KOPT-K1 (cell line): ENCODE data around the gene ARHGEF28.

Experiments
- H3K27ac ChIP-seq: fragments of 200-600 bp; sonication (generic); 2 replicates; pipeline ENCODE4 v1.5.1; 2016; ENCODE audit warnings: antibody characterized with exemption, mild to moderate bottlenecking, low read depth, low read length; ENCODE audit not compliant: poor library complexity, severe bottlenecking
- H3K36me3 ChIP-seq: fragments of 200-600 bp; sonication (generic); 2 replicates; pipeline ENCODE4 v1.5.1; 2017; ENCODE audit warnings: antibody characterized with exemption, mild to moderate bottlenecking, low read length, moderate library complexity; ENCODE audit not compliant: insufficient read depth
- H3K9me3 ChIP-seq: fragments of 200-600 bp; sonication (generic); 2 replicates; pipeline ENCODE4 v1.5.1; 2017; ENCODE audit warnings: antibody characterized with exemption, low read length, mild to moderate bottlenecking; ENCODE audit not compliant: insufficient read depth, poor library complexity, severe bottlenecking

ARHGEF28 gene

DNA sequence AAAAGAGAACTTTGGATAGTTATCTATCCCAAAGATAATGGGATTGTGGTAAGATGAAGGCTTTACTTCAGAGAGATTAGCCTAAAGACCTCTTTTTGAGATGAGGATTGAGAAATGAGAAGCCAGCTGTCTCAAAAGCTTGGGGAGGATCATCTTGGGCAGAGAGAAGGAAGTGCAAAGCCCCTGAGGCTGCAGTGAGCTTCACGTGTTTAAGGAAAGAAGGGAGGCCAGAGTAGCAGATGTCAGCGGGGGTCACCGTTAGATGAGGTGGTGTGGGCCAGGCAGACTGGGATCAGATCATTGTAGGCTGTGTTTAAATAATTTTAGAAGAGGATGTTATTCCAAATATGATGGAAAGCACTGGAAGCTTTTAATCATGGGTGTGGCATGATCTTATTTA, 270.1 kb downstream of the ARHGEF28 start:
- H3K36me3 ChIP-seq = no peaks in the 10 kb centered on the region
- no peaks in the 10 kb centered on the region for H3K9me3 ChIP-seq
- no peak overlapping the region for H3K27ac ChIP-seq

DNA sequence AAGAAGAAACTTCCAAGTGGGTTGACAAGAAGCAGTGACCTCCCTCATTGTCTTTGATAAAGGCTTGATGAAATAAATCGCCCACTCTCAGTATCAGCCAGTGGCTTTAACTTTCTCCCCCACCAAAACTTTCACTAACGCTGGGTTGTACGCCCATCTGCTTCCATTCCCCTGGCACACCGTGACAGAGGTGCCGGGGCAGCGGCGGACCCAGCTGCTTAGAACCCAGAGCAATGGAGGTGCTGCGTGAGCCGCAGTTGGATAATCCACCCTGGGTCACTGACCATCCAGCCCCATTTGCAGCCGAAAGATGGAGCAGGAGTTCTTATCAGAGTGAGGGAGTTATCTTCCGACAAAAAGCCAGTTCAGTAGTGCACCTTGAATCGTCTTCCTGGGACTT, 270.7 kb downstream of the ARHGEF28 start:
- H3K9me3 ChIP-seq = no peaks in the 10 kb centered on the region
- no peak overlapping the region for H3K27ac ChIP-seq
- no peaks in the 10 kb centered on the region for H3K36me3 ChIP-seq

DNA sequence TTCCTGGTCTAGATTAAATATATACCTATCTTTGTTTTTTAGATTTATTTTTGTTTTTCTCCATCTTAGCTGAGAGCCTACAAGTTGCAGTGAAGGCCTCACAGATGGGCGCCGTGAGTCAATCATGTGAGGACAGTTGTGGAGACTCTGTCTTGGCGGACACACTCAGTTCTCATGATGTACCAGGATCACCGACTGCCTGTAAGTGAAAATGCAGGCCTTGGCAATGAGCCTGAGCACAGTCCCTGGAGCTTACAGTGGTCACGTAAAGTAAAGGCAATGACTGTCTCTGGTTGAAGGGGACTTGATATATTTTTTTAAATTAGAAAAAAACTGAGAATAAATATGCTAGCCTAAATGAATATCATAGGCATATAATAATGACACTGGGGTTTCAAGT, 271.9 kb downstream of the ARHGEF28 start:
- Histone ChIP-seq H3K36me3 (no peaks in the 10 kb centered on the region), H3K27ac (no peak overlapping the region), H3K9me3 (no peaks in the 10 kb centered on the region)

DNA sequence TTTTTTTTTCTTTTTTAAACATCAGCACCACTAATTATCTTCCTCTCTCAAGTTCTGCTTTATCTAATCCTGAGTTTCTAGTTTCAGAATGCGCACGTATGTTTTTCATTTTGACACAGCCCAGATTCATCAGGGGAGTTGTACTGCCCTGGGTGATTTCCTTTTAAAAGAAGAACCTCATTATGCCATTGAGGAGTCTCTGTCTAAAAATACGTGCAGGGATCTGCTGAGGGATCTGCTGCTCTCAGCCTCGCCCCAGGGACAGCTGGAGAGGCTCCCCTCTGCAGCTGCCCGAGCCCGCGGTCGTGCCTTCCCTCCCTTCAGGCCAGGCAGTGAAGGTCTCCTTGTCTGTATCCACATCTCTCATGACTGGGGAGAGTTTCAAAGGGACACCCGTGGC, 273.1 kb downstream of the ARHGEF28 start:
- no peak overlapping the region for H3K27ac ChIP-seq
- H3K36me3 ChIP-seq = no peaks in the 10 kb centered on the region
- H3K9me3 ChIP-seq = no peaks in the 10 kb centered on the region

DNA sequence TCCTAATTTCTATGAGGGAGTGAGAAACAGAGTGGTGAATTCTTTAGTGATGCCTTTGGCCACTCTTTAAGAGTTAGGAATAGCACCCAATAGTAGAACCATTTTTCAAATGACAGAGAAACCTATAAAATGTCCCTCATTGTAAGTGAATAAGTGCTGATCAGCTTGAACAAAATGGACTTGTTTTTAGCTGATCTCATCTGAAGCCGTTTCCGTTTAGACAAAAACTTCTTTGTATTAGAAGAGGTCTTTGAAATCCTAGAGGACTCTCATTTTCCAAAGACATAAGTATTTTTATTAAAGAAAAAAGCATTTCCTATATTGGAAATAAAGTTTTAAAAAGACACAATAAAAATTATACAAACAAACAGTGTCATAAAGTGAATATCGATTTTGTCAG, 273.9 kb downstream of the ARHGEF28 start:
- H3K9me3 ChIP-seq = no peaks in the 10 kb centered on the region
- H3K27ac ChIP-seq = no peak overlapping the region
- H3K36me3 ChIP-seq = no peaks in the 10 kb centered on the region

DNA sequence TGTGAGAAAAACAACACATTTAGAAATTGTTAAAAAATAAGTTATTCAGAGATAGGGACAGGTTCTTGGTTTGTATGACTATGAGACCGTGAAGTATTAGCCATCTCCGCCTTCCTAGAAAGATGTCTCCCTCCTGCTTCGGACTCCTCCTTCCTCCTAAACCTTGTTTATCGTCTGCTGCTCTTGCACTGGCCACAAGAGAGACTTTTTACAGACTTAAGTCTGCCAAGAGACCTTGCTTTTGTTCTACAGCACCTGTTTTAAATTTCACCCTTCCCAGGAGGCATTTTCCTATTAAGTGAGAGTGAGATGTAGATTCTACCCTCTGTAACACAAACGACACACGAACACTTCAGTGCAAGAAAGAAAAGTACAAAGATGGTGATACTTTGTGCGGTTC, 274.6 kb downstream of the ARHGEF28 start:
- Histone ChIP-seq H3K36me3 (no peaks in the 10 kb centered on the region), H3K27ac (no peak overlapping the region), H3K9me3 (no peaks in the 10 kb centered on the region)

DNA sequence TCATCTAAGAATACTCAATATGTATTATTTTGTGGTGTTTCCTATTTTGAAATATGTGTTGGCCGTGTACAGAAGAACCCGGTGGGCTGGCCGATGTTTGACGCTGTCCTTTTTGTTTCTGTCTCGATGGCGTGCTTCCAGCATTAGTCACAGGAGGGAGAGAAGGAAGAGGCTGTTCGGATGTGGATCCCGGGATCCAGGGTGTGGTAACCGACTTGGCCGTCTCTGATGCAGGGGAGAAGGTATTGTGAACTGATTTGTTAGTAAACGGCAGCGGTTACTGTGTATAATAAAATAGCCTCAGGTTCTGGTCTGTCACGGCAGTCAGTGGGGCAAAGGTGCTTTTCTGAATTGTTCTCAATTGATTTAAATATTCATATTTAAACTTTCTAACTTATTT, 275.0 kb downstream of the ARHGEF28 start:
- Histone ChIP-seq H3K27ac (no peak overlapping the region), H3K36me3 (no peaks in the 10 kb centered on the region), H3K9me3 (no peaks in the 10 kb centered on the region)

DNA sequence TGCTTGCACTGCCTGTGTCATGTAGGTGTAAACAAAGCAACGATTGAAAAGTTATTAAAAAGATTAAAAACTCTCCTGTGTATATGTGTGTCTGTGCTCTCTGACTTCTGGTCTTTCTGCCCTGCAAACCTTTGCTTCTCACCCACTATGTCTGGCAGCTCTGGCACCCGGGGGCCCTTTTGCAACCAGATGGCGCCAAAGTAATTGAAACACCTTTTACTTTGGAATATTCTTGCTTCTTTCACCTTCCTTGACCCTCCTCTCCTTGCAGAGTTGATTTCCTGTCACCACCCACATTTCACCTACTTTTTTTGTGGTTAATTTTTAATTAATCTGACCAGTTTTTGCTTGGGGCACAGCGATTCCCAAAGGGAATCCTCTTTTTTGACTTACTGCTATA, 275.5 kb downstream of the ARHGEF28 start:
- Histone ChIP-seq H3K27ac (no peak overlapping the region), H3K36me3 (no peaks in the 10 kb centered on the region)

DNA sequence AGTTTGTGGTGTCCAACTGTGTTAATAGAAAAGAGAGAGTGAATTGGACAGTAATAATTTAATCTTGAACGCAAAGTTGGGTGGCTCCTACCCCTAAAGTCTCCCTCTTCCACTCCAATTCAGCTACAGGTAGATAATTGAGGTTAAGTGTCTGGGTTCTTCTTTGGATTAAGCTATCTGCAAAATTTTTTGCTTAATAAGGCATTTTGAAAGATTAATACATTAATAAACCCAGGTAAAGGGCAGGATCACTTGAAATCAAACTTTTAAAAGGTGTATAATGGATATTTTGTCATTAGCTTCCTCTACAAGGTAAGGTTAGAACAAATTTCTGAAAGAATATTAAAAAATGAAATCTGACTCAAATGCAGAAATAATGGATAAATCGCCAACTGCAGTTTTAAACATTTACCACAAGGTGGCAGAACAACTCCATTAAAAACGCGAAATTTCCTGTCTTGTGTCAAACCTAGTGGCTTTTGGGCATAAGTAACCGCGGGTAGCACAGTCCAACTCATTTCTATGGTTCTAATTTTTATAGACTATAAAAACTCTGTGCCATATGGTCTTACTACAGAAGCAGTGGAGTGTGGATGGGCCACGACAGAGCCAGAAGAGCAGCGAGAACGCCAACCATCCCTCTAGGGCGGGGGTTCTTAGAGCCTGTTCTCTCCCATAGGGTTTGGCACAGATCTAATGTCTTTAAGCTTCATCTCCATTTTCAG, 276.5 kb downstream of the ARHGEF28 start:
- H3K9me3 ChIP-seq = no peaks in the 10 kb centered on the region
- no peaks in the 10 kb centered on the region for H3K36me3 ChIP-seq
- no peak overlapping the region for H3K27ac ChIP-seq

More for the DNA sequence above, 275.5 kb downstream of the ARHGEF28 start:
- H3K9me3 ChIP-seq = no peaks in the 10 kb centered on the region

DNA sequence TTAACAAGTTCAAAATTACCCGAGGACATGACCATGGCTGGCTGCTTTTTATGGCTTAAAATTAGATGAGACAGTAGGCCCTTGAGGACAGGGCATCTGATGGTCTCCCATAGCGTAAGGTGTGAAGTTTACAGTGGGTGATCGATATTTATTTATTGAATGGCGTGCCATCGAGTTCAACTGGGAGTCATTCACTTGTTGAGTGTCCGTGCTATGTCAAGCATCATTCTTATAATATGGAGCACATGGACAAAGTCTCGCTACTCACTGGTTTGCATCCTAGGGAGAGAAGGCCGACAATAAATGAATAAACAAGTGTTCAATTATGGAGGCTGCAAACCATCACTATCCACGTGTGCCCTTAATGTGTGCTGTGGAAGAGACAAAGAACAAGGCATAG, 277.2 kb downstream of the ARHGEF28 start:
- no peaks in the 10 kb centered on the region for H3K36me3 ChIP-seq
- H3K9me3 ChIP-seq = no peaks in the 10 kb centered on the region
- H3K27ac ChIP-seq = no peak overlapping the region

DNA sequence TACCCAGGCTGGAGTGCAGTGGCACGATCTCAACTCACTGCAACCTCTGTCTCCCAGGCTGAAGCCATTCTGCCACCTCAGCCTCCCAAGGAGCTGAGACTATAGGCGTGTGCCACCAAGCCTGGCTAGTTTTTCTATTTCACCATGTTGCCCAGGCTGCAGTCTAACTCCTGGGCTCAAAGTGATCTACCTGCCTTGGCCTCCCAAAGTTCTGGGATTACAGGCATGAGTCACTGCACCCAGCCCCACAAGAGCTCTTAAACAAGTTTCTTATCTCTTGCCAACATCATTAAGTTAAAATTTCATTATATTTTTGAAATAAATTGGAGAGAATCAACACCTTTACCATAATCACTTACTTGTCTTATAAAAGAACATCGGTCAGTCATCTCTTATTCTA, 280.3 kb downstream of the ARHGEF28 start:
- H3K9me3 ChIP-seq = no peaks in the 10 kb centered on the region
- no peak overlapping the region for H3K27ac ChIP-seq
- no peaks in the 10 kb centered on the region for H3K36me3 ChIP-seq

DNA sequence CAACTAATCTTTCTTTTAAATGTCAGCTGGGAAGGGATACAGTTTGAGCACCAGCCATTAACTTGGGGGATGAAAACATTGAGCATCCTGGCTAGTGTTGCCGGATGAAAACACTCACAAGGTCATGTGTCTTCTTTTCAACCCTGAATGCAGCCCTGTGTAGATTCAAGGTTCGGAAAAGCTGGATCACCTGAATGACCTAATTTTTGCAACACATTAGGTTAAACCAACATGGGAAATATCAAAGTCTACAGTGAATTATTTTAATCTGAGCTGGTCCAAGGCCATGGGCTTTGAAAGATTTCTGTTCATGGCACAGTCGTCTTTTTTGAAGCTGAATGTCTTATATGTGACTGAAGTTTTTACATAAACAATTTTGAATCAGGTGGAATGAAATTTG, 281.2 kb downstream of the ARHGEF28 start:
- no peaks in the 10 kb centered on the region for H3K36me3 ChIP-seq
- H3K9me3 ChIP-seq = no peaks in the 10 kb centered on the region
- H3K27ac ChIP-seq = no peak overlapping the region

DNA sequence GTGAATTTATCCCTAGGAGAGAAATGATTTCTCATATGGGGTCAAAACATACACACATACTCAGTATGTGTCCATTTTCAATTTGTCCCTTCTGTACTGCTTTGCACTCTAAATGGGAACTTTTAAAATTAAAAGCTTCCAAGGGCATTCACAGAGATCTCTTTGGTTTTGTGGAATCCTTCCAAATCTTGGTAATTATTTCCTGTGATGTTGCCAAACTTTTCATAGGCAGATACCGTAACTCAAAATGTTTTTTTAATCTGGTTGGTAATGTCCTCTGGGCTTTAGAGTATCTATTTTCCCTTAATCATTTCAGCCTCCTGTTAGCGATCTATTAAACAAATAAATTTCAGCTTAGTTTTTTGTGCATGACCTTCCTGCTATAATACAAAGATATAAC, 282.4 kb downstream of the ARHGEF28 start:
- H3K27ac ChIP-seq = no peak overlapping the region
- no peaks in the 10 kb centered on the region for H3K9me3 ChIP-seq
- H3K36me3 ChIP-seq = no peaks in the 10 kb centered on the region

DNA sequence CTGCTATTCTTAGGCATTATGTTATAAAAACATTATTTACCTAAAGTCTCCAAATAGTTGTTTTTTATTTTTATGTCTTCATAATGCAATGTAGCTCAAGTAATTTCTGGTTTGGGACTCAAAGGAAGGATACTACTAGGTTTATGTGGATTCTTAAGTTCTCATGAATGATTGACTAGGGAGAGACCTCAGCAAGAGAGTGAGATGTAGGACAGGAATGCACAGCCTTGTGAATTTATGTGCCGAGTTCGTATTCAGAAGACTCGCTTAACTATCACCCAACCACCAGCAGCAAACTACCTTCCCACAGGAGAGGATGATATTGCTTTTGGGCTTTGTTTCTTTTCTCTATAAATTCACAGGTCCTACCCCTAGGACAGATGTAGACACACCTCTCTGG, 282.9 kb downstream of the ARHGEF28 start:
- Histone ChIP-seq H3K27ac (no peak overlapping the region), H3K9me3 (no peaks in the 10 kb centered on the region), H3K36me3 (no peaks in the 10 kb centered on the region)

DNA sequence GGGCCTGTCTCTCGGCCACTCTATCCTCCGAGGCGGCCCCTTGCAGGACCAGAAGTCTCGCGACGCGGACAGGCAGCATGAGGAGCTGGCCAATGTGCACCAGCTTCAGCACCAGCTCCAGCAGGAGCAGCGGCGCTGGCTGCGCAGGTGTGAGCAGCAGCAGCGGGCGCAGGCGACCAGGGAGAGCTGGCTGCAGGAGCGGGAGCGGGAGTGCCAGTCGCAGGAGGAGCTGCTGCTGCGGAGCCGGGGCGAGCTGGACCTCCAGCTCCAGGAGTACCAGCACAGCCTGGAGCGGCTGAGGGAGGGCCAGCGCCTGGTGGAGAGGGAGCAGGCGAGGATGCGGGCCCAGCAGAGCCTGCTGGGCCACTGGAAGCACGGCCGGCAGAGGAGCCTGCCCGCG, 283.5 kb downstream of the ARHGEF28 start:
- Histone ChIP-seq H3K27ac (no peak overlapping the region), H3K9me3 (no peaks in the 10 kb centered on the region), H3K36me3 (no peaks in the 10 kb centered on the region)

DNA sequence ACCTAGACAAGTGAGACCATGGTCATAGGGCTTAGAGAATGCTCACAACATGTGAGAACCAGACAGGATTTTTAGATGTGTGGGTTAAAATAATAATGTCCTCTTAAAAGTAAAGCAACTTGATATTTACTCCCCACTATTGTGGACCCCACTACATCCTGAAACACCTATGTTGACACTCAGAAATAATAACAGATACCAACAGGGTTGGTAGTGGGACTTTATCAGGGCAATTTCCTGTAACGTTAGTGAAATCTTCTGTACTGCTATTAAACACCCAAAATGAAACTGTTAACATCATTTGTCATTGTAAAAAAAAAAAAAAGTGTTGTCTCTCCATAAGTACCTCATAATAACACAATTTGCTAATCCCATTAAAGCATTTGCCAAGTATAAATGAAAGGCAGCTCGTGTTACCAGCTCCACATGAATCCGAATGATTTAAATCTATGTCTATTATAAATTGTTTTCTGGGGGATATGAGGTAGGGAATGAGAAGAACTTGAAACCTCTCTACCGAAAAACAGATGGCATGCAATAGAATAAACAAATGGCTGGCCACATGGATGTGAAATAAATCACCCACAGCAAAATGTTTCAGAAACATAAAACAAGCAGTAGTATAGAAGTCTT, 285.9 kb downstream of the ARHGEF28 start:
- no peak overlapping the region for H3K27ac ChIP-seq
- H3K36me3 ChIP-seq = no peaks in the 10 kb centered on the region
- no peaks in the 10 kb centered on the region for H3K9me3 ChIP-seq
